ENCODE results near the gene VPS72. TPM values are rescaled to one million over a fixed set of nuclear protein-coding genes. Genes with fewer than 3 reads are reported as not detected.
A peak's percentile ranks its signal among the peaks of the same experiment; 100 is the strongest.
"Not testable (repeated sequence)": the region's sequence is repeated elsewhere in the genome, so short reads cannot be mapped to it uniquely, and the experiment has no call there.

The VPS72 gene
- total RNA-seq, 2 donors from 2014 or later: 33.1 to 74.4 TPM

GRCh38 chr1:151197863-151198253 lies 7.9 kb upstream of the VPS72 start:
- peak overlapping the region; percentile 100 for H3K4me3 Mint-ChIP-seq
- H3K27me3 Mint-ChIP-seq: peaks cover 0 to 3% of the 10 kb centered on the region in 2 donors
- DNase-seq (ENCODE audit: low spot score) (no peak), ATAC-seq (no peak)
- H3K27ac Mint-ChIP-seq: peak overlapping the region; percentile 93 to 99
- no peaks in the 10 kb centered on the region for H3K9me3 Mint-ChIP-seq
- H3K36me3 Mint-ChIP-seq: peaks cover 11% of the 10 kb centered on the region
- peaks cover 29 to 31% of the 10 kb centered on the region in 2 donors for H3K4me1 Mint-ChIP-seq (ENCODE audit: low read depth in 2 of 2)

- Mint-ChIP-seq H3K4me3 (peak overlapping the region; percentile 53), H3K9me3 (no peaks in the 10 kb centered on the region), H3K36me3 (peaks cover 11% of the 10 kb centered on the region), H3K27ac (no peak overlapping the region), H3K4me1 (ENCODE audit: low read depth in 2 of 2) (peaks cover 29 to 31% of the 10 kb centered on the region in 2 donors), H3K27me3 (peaks cover 0 to 3% of the 10 kb centered on the region in 2 donors)
- no peak for ATAC-seq
- no peak for DNase-seq (ENCODE audit: low spot score)
Observed at GRCh38 chr1:151196292-151196800, 6.3 kb upstream of the VPS72 start.

- Mint-ChIP-seq H3K36me3 (peaks cover 11% of the 10 kb centered on the region), H3K4me1 (ENCODE audit: low read depth in 2 of 2) (peaks cover 32 to 36% of the 10 kb centered on the region in 2 donors)
- not testable (repeated sequence) for DNase-seq (ENCODE audit: low spot score); H3K9me3 Mint-ChIP-seq; H3K27me3 Mint-ChIP-seq; ATAC-seq; H3K27ac Mint-ChIP-seq; H3K4me3 Mint-ChIP-seq
Observed at GRCh38 chr1:151194894-151195594, 5.0 kb upstream of the VPS72 start.

GRCh38 chr1:151193856-151194255 lies 3.9 kb upstream of the VPS72 start:
- ATAC-seq (no peak), DNase-seq (ENCODE audit: low spot score) (no peak)
- Mint-ChIP-seq H3K36me3 (peaks cover 1% of the 10 kb centered on the region), H3K4me3 (no peak overlapping the region), H3K9me3 (no peaks in the 10 kb centered on the region), H3K27me3 (peaks cover 0 to 3% of the 10 kb centered on the region in 2 donors), H3K4me1 (ENCODE audit: low read depth in 2 of 2) (peaks cover 29 to 34% of the 10 kb centered on the region in 2 donors), H3K27ac (no peak overlapping the region)

GRCh38 chr1:151193304-151193703 lies 3.3 kb upstream of the VPS72 start:
- no peak for ATAC-seq
- DNase-seq (ENCODE audit: low spot score): no peak
- H3K27ac Mint-ChIP-seq: no peak overlapping the region
- H3K9me3 Mint-ChIP-seq: no peaks in the 10 kb centered on the region
- H3K4me3 Mint-ChIP-seq: no peak overlapping the region
- peaks cover 0 to 3% of the 10 kb centered on the region in 2 donors for H3K27me3 Mint-ChIP-seq
- no peaks in the 10 kb centered on the region for H3K36me3 Mint-ChIP-seq
- H3K4me1 Mint-ChIP-seq (ENCODE audit: low read depth in 2 of 2): peaks cover 30 to 36% of the 10 kb centered on the region in 2 donors

GRCh38 chr1:151192047-151192446 lies 2.0 kb upstream of the VPS72 start:
- peaks cover 30 to 33% of the 10 kb centered on the region in 2 donors for H3K4me1 Mint-ChIP-seq (ENCODE audit: low read depth in 2 of 2)
- H3K4me3 Mint-ChIP-seq: no peak overlapping the region
- H3K27ac Mint-ChIP-seq: no peak overlapping the region
- H3K27me3 Mint-ChIP-seq: peaks cover 0 to 3% of the 10 kb centered on the region in 2 donors
- DNase-seq (ENCODE audit: low spot score) (no peak), ATAC-seq (no peak)
- no peaks in the 10 kb centered on the region for H3K36me3 Mint-ChIP-seq
- H3K9me3 Mint-ChIP-seq: no peaks in the 10 kb centered on the region

GRCh38 chr1:151188667-151189066 lies 1.3 kb downstream of the VPS72 start:
- not testable (repeated sequence) for ATAC-seq; H3K9me3 Mint-ChIP-seq; H3K27me3 Mint-ChIP-seq; H3K36me3 Mint-ChIP-seq; DNase-seq (ENCODE audit: low spot score)
- peak overlapping the region; percentile 100 for H3K4me3 Mint-ChIP-seq
- peak overlapping the region; percentile 100 for H3K27ac Mint-ChIP-seq
- H3K4me1 Mint-ChIP-seq (ENCODE audit: low read depth in 2 of 2): peaks cover 30 to 34% of the 10 kb centered on the region in 2 donors

GRCh38 chr1:151187205-151187604 lies 2.8 kb downstream of the VPS72 start:
- Mint-ChIP-seq H3K4me1 (ENCODE audit: low read depth in 2 of 2) (peaks cover 30 to 34% of the 10 kb centered on the region in 2 donors), H3K27me3 (no peaks in the 10 kb centered on the region), H3K4me3 (no peak overlapping the region), H3K27ac (no peak overlapping the region), H3K36me3 (peaks cover 15% of the 10 kb centered on the region), H3K9me3 (no peaks in the 10 kb centered on the region)
- DNase-seq (ENCODE audit: low spot score) (no peak), ATAC-seq (no peak)

- DNase-seq (ENCODE audit: low spot score) (no peak), ATAC-seq (no peak)
- H3K4me3 Mint-ChIP-seq: no peak overlapping the region
- H3K4me1 Mint-ChIP-seq (ENCODE audit: low read depth in 2 of 2): peaks cover 17 to 18% of the 10 kb centered on the region in 2 donors
- peaks cover 34% of the 10 kb centered on the region for H3K36me3 Mint-ChIP-seq
- H3K27ac Mint-ChIP-seq: peak overlapping the region in 1 of 2 donors; percentile 2
- no peaks in the 10 kb centered on the region for H3K9me3 Mint-ChIP-seq
- no peaks in the 10 kb centered on the region for H3K27me3 Mint-ChIP-seq
Observed at GRCh38 chr1:151184211-151184610, 5.8 kb downstream of the VPS72 start.

- H3K9me3 Mint-ChIP-seq: no peaks in the 10 kb centered on the region
- ATAC-seq (no peak), DNase-seq (ENCODE audit: low spot score) (no peak)
- no peak overlapping the region for H3K4me3 Mint-ChIP-seq
- peaks cover 37% of the 10 kb centered on the region for H3K36me3 Mint-ChIP-seq
- no peaks in the 10 kb centered on the region for H3K27me3 Mint-ChIP-seq
- no peak overlapping the region for H3K27ac Mint-ChIP-seq
- no peaks in the 10 kb centered on the region for H3K4me1 Mint-ChIP-seq (ENCODE audit: low read depth in 2 of 2)
Observed at GRCh38 chr1:151176514-151177045, 13.4 kb downstream of the VPS72 start.

GRCh38 chr1:151175863-151176262 lies 14.1 kb downstream of the VPS72 start, which contains the start of gene TMOD4:
Gene TMOD4 (minus strand): TSS chr1:151175981. CDS start chr1:151174875, 1,106 bp downstream.
- H3K36me3 Mint-ChIP-seq: peaks cover 30% of the 10 kb centered on the region
- H3K4me1 Mint-ChIP-seq (ENCODE audit: low read depth in 2 of 2): no peaks in the 10 kb centered on the region
- no peak within 1 kb of the TSS for H3K27ac Mint-ChIP-seq

GRCh38 chr1:151175041-151175741 lies 14.8 kb downstream of the VPS72 start:
- no peak overlapping the region for H3K4me3 Mint-ChIP-seq
- DNase-seq (ENCODE audit: low spot score): no peak
- no peaks in the 10 kb centered on the region for H3K27me3 Mint-ChIP-seq
- no peak overlapping the region for H3K27ac Mint-ChIP-seq
- no peak for ATAC-seq
- no peaks in the 10 kb centered on the region for H3K4me1 Mint-ChIP-seq (ENCODE audit: low read depth in 2 of 2)
- peaks cover 24% of the 10 kb centered on the region for H3K36me3 Mint-ChIP-seq
- H3K9me3 Mint-ChIP-seq: no peaks in the 10 kb centered on the region

More at GRCh38 chr1:151175863-151176262, 14.1 kb downstream of the VPS72 start, which contains the start of gene TMOD4:
- ATAC-seq: peak; percentile 39 to 50
- Mint-ChIP-seq H3K27me3 (no peaks in the 10 kb centered on the region), H3K4me3 (no peak within 1 kb of the TSS), H3K9me3 (no peaks in the 10 kb centered on the region)
- no peak for DNase-seq (ENCODE audit: low spot score)

GRCh38 chr1:151171190-151171589 lies 18.8 kb downstream of the VPS72 start:
- Mint-ChIP-seq H3K4me3 (no peak overlapping the region), H3K27me3 (no peaks in the 10 kb centered on the region), H3K27ac (no peak overlapping the region), H3K4me1 (ENCODE audit: low read depth in 2 of 2) (peaks cover 10 to 13% of the 10 kb centered on the region in 2 donors), H3K36me3 (peaks cover 14% of the 10 kb centered on the region), H3K9me3 (no peaks in the 10 kb centered on the region)
- no peak for ATAC-seq
- DNase-seq (ENCODE audit: low spot score): no peak

- no peaks in the 10 kb centered on the region for H3K9me3 Mint-ChIP-seq
Observed at GRCh38 chr1:151167116-151167515, 22.9 kb downstream of the VPS72 start.

More at GRCh38 chr1:151167116-151167515, 22.9 kb downstream of the VPS72 start:
- no peaks in the 10 kb centered on the region for H3K27me3 Mint-ChIP-seq
- no peak for ATAC-seq
- peaks cover 18% of the 10 kb centered on the region for H3K36me3 Mint-ChIP-seq
- DNase-seq (ENCODE audit: low spot score): no peak
- peaks cover 34 to 38% of the 10 kb centered on the region in 2 donors for H3K4me1 Mint-ChIP-seq (ENCODE audit: low read depth in 2 of 2)
- peak overlapping the region; percentile 94 for H3K4me3 Mint-ChIP-seq
- peak overlapping the region; percentile 85 to 92 for H3K27ac Mint-ChIP-seq

All from natural killer cell treated with Interleukin-12 subunit alpha and Interleukin-12 subunit beta and Interleukin-15 and Interleukin-18, amount 100 ng/mL, for 72 hours (primary cell).